Prostate gland (tissue), 2 donors: Measurements from ENCODE around the gene HARBI1. TPM values are rescaled to one million over a fixed set of nuclear protein-coding genes. Genes with fewer than 3 reads are reported as not detected.

Experiments used
- DNase-seq: peaks from one replicate; pipeline ENCODE4 v3.0.0-alpha.2; 2019; ENCODE audit warnings: low spot score
- H3K27ac ChIP-seq, 2 donors: fragments of 200-600 bp; sonication (generic); 2 replicates each; pipeline ENCODE4 v1.5.1; 2017 to 2019
- H3K27me3 ChIP-seq: fragments of 200-600 bp; sonication (generic); replicated peaks from 2 replicates; pipeline ENCODE4 v1.5.1; 2019; ENCODE audit not compliant: insufficient read depth
- H3K36me3 ChIP-seq, 2 donors: fragments of 200-600 bp; sonication (generic); 1 replicate in 1 of 2; 2 replicates in 1 of 2; pipeline versions ENCODE4 v1.5.1 to v1.8.1; 2017 to 2019
- H3K4me1 ChIP-seq: fragments of 200-600 bp; sonication (generic); replicated peaks from 2 replicates; pipeline ENCODE4 v1.5.1; 2019
- H3K4me3 ChIP-seq, 2 donors: fragments of 200-600 bp; sonication (generic); 2 replicates each; pipeline ENCODE4 v1.5.1; 2017 to 2019
- H3K9me3 ChIP-seq: fragments of 200-600 bp; sonication (generic); 2 replicates; pipeline ENCODE4 v1.5.1; 2017
- CTCF ChIP-seq, 4 experiments: fragments of 200-600 bp in 2 of 4; fragments of 450-650 bp in 2 of 4; sonication (generic) in 2 of 4; IDR thresholded peaks; 1 replicate in 3 of 4; 2 replicates in 1 of 4; pipeline ENCODE4 v1.5.1; 2016 to 2019; ENCODE audit warnings: antibody characterized with exemption in 4 of 4, mild to moderate bottlenecking in 2 of 4, moderate library complexity in 2 of 4
- POLR2A ChIP-seq: fragments of 450-650 bp; IDR thresholded peaks from one replicate; pipeline ENCODE4 v1.6.1; 2016; ENCODE audit warnings: antibody characterized with exemption, mild to moderate bottlenecking
- POLR2AphosphoS5 ChIP-seq: sonication (generic); formaldehyde crosslinking; IDR thresholded peaks from one replicate; pipeline ENCODE4 v1.6.1; 2017; ENCODE audit warnings: antibody characterized with exemption
- WGBS: methylation state at CpG from one replicate; pipeline ENCODE4 v1.1.5; 2018; 5-methylcytosine and 5-hydroxymethylcytosine counted together
- intact Hi-C: fragments of 100-400 bp; cut with DNase I; formaldehyde crosslinking; loops from one replicate; pipeline ENCODE4 v1.14.2; 2022
- total RNA-seq, 2 donors: library from RNA; depleted of rRNA; stranded (reverse); fragments of >200 nt; gene quantifications; one replicate each; pipeline ENCODE4 v1.1.0, GENCODE V29; 2016

Gene HARBI1
- total RNA-seq, 2 donors from 2014 or later = 3.1 to 4.1 TPM

- peaks cover 4 to 15% of the 10 kb centered on the region in 2 donors for H3K36me3 ChIP-seq
- H3K27me3 ChIP-seq = no peaks in the 10 kb centered on the region
- H3K27ac ChIP-seq = no peak overlapping the region
- H3K4me3 ChIP-seq = no peak overlapping the region
- no peaks in the 10 kb centered on the region for H3K9me3 ChIP-seq
- H3K4me1 ChIP-seq = no peaks in the 10 kb centered on the region
- DNase-seq = no peak
- intact Hi-C loops = no loop called here
- TF ChIP-seq CTCF (IDR thresholded peaks at IDR 0.05) (no peak), POLR2AphosphoS5 (no peak), POLR2A (no peak)
These were observed 45.3 kb upstream of the HARBI1 start for GRCh38 chr11:46662366-46662765.

- Histone ChIP-seq H3K36me3 (peaks cover 4 to 21% of the 10 kb centered on the region in 2 donors), H3K4me3 (no peak overlapping the region), H3K4me1 (no peaks in the 10 kb centered on the region), H3K27me3 (no peaks in the 10 kb centered on the region), H3K9me3 (no peaks in the 10 kb centered on the region), H3K27ac (no peak overlapping the region)
- no peak for DNase-seq
- TF ChIP-seq CTCF (IDR thresholded peaks at IDR 0.05) (no peak), POLR2AphosphoS5 (no peak), POLR2A (no peak)
- intact Hi-C loops = no loop called here
These were observed 44.8 kb upstream of the HARBI1 start for GRCh38 chr11:46661836-46662235.

GRCh38 chr11:46659908-46660307 is 42.9 kb upstream of the HARBI1 start:
- 96% methylated on average over 1 of the region's 1 CpG for WGBS
- DNase-seq = no peak
- no peak overlapping the region for H3K4me3 ChIP-seq

GRCh38 chr11:46658259-46658658 is 41.2 kb upstream of the HARBI1 start:
- 82% methylated on average over 4 of the region's 4 CpGs for WGBS
- H3K4me3 ChIP-seq = no peak overlapping the region
- no peaks in the 10 kb centered on the region for H3K4me1 ChIP-seq
- H3K9me3 ChIP-seq = no peaks in the 10 kb centered on the region
- DNase-seq = no peak
- no peaks in the 10 kb centered on the region for H3K27me3 ChIP-seq
- intact Hi-C loops = no loop called here
- TF ChIP-seq POLR2A (no peak), POLR2AphosphoS5 (no peak), CTCF (IDR thresholded peaks at IDR 0.05) (no peak)
- H3K36me3 ChIP-seq = peaks cover 4 to 32% of the 10 kb centered on the region in 2 donors
- H3K27ac ChIP-seq = no peak overlapping the region

More at GRCh38 chr11:46659908-46660307, 42.9 kb upstream of the HARBI1 start:
- H3K4me1 ChIP-seq = no peaks in the 10 kb centered on the region
- H3K36me3 ChIP-seq = peaks cover 4 to 36% of the 10 kb centered on the region in 2 donors
- no peak overlapping the region for H3K27ac ChIP-seq
- TF ChIP-seq POLR2AphosphoS5 = no peak
- no peak for TF ChIP-seq POLR2A
- no peak for TF ChIP-seq CTCF (IDR thresholded peaks at IDR 0.05)
- no peaks in the 10 kb centered on the region for H3K9me3 ChIP-seq
- no peaks in the 10 kb centered on the region for H3K27me3 ChIP-seq
- intact Hi-C loops = no loop called here

- Histone ChIP-seq H3K27ac (no peak overlapping the region), H3K4me1 (no peaks in the 10 kb centered on the region), H3K27me3 (no peaks in the 10 kb centered on the region), H3K4me3 (no peak overlapping the region), H3K36me3 (peaks cover 4 to 31% of the 10 kb centered on the region in 2 donors), H3K9me3 (no peaks in the 10 kb centered on the region)
- DNase-seq = no peak
- TF ChIP-seq CTCF (IDR thresholded peaks at IDR 0.05) (no peak), POLR2A (no peak), POLR2AphosphoS5 (no peak)
- 78% methylated on average over 3 of the region's 3 CpGs for WGBS
- intact Hi-C loops = no loop called here
These were observed 40.2 kb upstream of the HARBI1 start for GRCh38 chr11:46657186-46657585.
